Dermis blood vessel endothelial cell (primary cell): ENCODE measurements around the gene OR51E1. TPM values are rescaled to one million over a fixed set of nuclear protein-coding genes. Genes with fewer than 3 reads are reported as not detected.

Experiments used
- total RNA-seq: library from RNA; depleted of rRNA; stranded (reverse); fragments of >200 nt; gene quantifications from 2 replicates; pipeline ENCODE4 v1.2.3, GENCODE V29; 2014

OR51E1 gene
- total RNA-seq, 1 donor from 2014 or later = not detected

Other genes starting within 250 kb of the OR51E1 start
- gene OR52K2, start 194.7 kb upstream of the OR51E1 start, total RNA-seq = not detected in 2 replicates
- gene OR52K1, start 161.3 kb upstream of the OR51E1 start, total RNA-seq = not detected in 2 replicates
- not detected in 2 replicates for gene OR52M1, start 98.8 kb upstream of the OR51E1 start, total RNA-seq
- not detected in 2 replicates for gene OR52I2, start 62.2 kb upstream of the OR51E1 start, total RNA-seq
- gene OR52I1, start 49.9 kb upstream of the OR51E1 start, total RNA-seq = not detected in 2 replicates
- gene TRIM68, start 35.8 kb upstream of the OR51E1 start, total RNA-seq = 11.8 and 13.1 TPM in 2 replicates
- gene OR51D1, start 6.5 kb upstream of the OR51E1 start, total RNA-seq = not detected in 2 replicates
- gene OR51E2, start 53.9 kb downstream of the OR51E1 start, total RNA-seq = not detected in 2 replicates
- gene MMP26, start 60.8 kb downstream of the OR51E1 start, total RNA-seq = not detected in 2 replicates
- gene OR51F1, start 126.0 kb downstream of the OR51E1 start, total RNA-seq = not detected in 2 replicates
- not detected in 2 replicates for gene OR52R1, start 160.4 kb downstream of the OR51E1 start, total RNA-seq
- not detected in 2 replicates for gene OR51F2, start 177.3 kb downstream of the OR51E1 start, total RNA-seq
- not detected in 2 replicates for gene OR51S1, start 205.2 kb downstream of the OR51E1 start, total RNA-seq
- not detected in 2 replicates for gene OR51T1, start 237.9 kb downstream of the OR51E1 start, total RNA-seq